Lung microvascular endothelial cell (primary cell): ENCODE results near the gene CNNM4. TPM values are rescaled to one million over a fixed set of nuclear protein-coding genes. Genes with fewer than 3 reads are reported as not detected.

Source experiments
- DNase-seq, 2 donors: peaks; one replicate each; pipeline versions ENCODE4 v3.0.0 to v3.0.0-alpha.2; 2010; ENCODE audit warnings: low read depth in 2 of 2
- total RNA-seq: library from RNA; depleted of rRNA; stranded (reverse); fragments of >200 nt; gene quantifications from 2 replicates; pipeline ENCODE4 v1.2.1, GENCODE V29; 2014

The CNNM4 gene
- total RNA-seq, 1 donor from 2014 or later, result 1.6 TPM

- DNase-seq, result no peak
These were observed 98.5 kb downstream of the CNNM4 start for GRCh38 chr2:96859099-96859649.

DNA sequence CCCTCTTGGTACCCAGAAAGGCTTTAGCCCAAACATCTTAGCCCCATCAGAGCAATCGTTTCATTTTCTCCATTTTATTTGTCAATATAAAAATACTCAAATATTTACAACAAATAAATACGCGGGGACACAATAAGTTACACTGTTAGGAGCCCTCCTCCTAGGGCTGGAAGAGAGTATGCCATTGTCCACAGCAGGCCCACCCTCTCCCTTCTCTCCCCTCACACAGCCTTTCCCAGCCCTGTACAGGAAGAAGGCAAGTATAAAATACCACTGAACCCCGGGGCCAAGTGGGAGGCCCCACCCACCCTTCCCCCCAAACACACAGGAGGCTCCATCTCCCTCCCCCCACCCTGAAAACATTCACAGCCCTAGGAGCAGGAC is 99.0 kb downstream of the CNNM4 start:
- DNase-seq, result no peak

- no peak for DNase-seq
These were observed 99.6 kb downstream of the CNNM4 start for GRCh38 chr2:96860065-96861029.

DNA sequence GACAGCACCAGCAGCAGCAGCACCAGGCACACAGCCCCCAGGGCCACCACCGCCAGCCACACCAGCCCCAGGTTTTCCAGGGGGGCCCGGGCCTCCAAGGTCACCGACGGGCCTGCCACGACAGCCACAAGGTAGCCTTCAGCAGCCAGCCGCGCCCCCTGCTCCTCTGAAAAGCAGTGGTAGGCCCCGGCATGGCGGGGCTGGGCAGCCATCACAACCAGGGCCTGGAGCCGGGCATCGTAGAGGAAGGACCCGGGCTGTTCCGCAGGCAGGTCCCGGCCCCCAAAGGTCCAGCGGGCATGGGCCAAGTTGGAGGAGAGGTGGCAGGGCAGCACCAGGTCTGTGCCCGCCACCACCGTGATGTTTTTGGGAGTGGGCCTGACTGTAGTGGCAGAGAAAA is 100.4 kb downstream of the CNNM4 start:
- DNase-seq, result no peak

Other genes starting within 250 kb of the CNNM4 start
- gene ARID5A, start 224.2 kb upstream of the CNNM4 start, total RNA-seq, result 8.5 and 9.7 TPM in 2 replicates
- gene KANSL3, start 122.6 kb upstream of the CNNM4 start, total RNA-seq, result 16.3 and 21.6 TPM in 2 replicates
- not detected in 2 replicates for gene FER1L5, start 118.1 kb upstream of the CNNM4 start, total RNA-seq
- gene LMAN2L, start 20.8 kb upstream of the CNNM4 start, total RNA-seq, result 12.4 and 22.2 TPM in 2 replicates
- 6.3 and 9.9 TPM in 2 replicates for gene CNNM3, start 55.4 kb downstream of the CNNM4 start, total RNA-seq
- 0.44 and 0.79 TPM in 2 replicates for gene ANKRD23, start 83.1 kb downstream of the CNNM4 start, total RNA-seq
- gene ANKRD39, start 97.1 kb downstream of the CNNM4 start, total RNA-seq, result 5.9 and 6.3 TPM in 2 replicates
- gene SEMA4C, start 109.2 kb downstream of the CNNM4 start, total RNA-seq, result 17.9 and 20.8 TPM in 2 replicates
- gene FAM178B, start 225.7 kb downstream of the CNNM4 start, total RNA-seq, result not detected in 2 replicates